PFSK-1 (cell line): ENCODE data around the gene GUCY1A2.

ENCODE experiments used
- FOXP2 ChIP-seq: optimal IDR thresholded peaks from 2 replicates; pipeline ENCODE3; 2011; ENCODE audit warnings: borderline replicate concordance, control low read depth, inconsistent platforms; ENCODE audit not compliant: insufficient read depth; ENCODE audit errors: extremely low read length, extremely low read depth
- POLR2AphosphoS5 ChIP-seq: IDR thresholded peaks from 2 replicates; pipeline ENCODE4 v1.6.1; 2012; ENCODE audit warnings: low read depth, mild to moderate bottlenecking, control low read depth, low read length, moderate library complexity
- SIN3A ChIP-seq: IDR thresholded peaks from 2 replicates; pipeline ENCODE4 v1.6.1; 2012; ENCODE audit warnings: mild to moderate bottlenecking, low read length, moderate library complexity, borderline replicate concordance; ENCODE audit not compliant: insufficient read depth
- TAF1 ChIP-seq: IDR thresholded peaks from 2 replicates; pipeline ENCODE4 v1.6.1; 2012; ENCODE audit warnings: low read length, control low read depth, borderline replicate concordance; ENCODE audit not compliant: insufficient read depth
- TF ChIP-seq, protein P1 (sequence below), 2 experiments: IDR thresholded peaks; 2 replicates each; pipeline versions ENCODE4 v1.6.1 to v1.8.0; 2011 to 2012; ENCODE audit warnings: low read depth in 2 of 2, low read length in 2 of 2, control low read depth in 1 of 2, inconsistent platforms in 1 of 2, mild to moderate bottlenecking in 1 of 2, moderate library complexity in 1 of 2; ENCODE audit not compliant: insufficient read depth in 1 of 2

Gene GUCY1A2

DNA sequence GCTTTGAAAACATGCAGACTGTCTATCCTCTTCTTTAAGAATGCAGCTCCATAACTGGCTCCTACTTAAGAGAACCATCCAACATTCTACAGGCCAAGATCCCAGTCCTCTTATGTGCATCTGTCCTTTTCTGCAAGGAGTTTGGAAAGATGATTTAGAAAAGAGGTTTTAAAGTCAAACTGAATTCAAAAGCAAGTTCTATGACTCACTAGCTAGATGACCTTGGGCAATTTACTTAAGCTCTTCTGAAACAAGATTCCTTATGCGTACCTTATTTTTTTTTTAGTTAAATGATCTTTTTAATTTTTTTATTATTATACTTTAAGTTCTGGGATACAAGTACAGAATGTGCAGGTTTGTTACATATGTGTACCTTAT is 29.2 kb downstream of the GUCY1A2 start:
- TF ChIP-seq POLR2AphosphoS5 (no peak), TAF1 (no peak), SIN3A (no peak), FOXP2 (no peak)
- TF ChIP-seq, protein P1, sequence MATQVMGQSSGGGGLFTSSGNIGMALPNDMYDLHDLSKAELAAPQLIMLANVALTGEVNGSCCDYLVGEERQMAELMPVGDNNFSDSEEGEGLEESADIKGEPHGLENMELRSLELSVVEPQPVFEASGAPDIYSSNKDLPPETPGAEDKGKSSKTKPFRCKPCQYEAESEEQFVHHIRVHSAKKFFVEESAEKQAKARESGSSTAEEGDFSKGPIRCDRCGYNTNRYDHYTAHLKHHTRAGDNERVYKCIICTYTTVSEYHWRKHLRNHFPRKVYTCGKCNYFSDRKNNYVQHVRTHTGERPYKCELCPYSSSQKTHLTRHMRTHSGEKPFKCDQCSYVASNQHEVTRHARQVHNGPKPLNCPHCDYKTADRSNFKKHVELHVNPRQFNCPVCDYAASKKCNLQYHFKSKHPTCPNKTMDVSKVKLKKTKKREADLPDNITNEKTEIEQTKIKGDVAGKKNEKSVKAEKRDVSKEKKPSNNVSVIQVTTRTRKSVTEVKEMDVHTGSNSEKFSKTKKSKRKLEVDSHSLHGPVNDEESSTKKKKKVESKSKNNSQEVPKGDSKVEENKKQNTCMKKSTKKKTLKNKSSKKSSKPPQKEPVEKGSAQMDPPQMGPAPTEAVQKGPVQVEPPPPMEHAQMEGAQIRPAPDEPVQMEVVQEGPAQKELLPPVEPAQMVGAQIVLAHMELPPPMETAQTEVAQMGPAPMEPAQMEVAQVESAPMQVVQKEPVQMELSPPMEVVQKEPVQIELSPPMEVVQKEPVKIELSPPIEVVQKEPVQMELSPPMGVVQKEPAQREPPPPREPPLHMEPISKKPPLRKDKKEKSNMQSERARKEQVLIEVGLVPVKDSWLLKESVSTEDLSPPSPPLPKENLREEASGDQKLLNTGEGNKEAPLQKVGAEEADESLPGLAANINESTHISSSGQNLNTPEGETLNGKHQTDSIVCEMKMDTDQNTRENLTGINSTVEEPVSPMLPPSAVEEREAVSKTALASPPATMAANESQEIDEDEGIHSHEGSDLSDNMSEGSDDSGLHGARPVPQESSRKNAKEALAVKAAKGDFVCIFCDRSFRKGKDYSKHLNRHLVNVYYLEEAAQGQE (IDR thresholded peaks at IDR 0.05; ENCODE audit: insufficient read depth in 1 of 2, low read depth in 2 of 2, low read length in 2 of 2): no peak

DNA sequence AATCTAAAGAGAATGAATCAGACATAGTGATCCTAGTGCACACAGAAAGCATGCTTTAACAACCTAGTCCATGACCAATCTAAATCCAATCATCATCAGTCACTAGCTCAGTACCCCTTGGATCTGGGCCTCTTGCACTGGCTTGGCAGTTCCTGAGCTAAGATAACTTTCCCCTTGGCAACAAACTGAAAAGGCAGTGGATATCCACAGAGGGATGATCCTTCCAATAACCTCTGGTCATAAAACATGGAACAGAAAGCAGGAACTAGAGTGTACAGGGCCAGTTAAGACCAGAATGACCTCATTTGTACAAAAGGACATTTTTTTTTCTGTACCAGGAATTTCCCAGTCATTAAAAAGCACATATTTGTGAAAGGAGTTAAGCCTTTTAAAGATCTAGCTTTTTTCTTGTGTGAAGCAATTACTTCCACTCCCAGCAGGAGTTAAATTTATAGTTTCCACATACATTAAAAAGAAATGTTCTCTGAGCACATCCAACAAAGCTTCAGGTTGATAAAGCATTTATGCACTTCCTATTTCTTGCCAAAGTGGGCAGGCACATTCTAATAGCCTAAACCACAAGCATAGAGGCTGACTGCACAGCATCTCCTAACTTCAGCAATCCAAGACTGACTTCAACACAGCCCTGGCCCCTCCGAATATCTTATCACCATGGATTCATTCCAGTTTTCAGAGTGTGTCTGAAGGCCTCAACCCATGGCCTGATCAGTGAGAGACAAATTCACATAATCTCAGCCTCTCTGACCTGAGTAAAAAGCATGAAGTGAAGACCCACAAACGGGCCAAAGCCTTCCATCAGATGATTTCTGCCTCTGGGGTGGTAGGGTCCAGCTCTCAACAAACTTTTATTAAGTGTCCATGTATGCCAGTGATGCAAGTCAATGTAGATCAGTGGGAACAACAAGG is 29.9 kb downstream of the GUCY1A2 start:
- TF ChIP-seq, protein P1 (IDR thresholded peaks at IDR 0.05; ENCODE audit: insufficient read depth in 1 of 2, low read depth in 2 of 2, low read length in 2 of 2): no peak
- TF ChIP-seq SIN3A (no peak), POLR2AphosphoS5 (no peak), TAF1 (no peak), FOXP2 (no peak)

DNA sequence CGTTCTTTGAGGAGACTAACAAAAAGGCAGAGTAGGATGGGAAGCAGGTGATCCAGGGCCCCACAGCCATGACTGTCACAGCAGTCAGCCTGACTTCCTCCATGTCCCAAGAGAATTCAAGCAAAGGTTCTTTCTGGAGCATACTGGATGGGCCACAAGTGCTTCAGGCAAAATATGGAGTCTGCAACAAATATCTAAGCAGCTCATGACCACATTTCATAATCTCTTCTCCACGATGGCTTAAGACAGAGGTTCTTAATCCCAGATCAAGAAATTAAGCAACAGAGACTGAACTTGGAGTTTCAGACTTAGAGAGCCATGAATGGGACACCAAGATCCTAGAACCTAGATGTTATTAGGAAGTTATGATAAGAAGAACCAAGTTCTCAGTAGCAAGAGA is 31.6 kb downstream of the GUCY1A2 start:
- TF ChIP-seq TAF1 (no peak), POLR2AphosphoS5 (no peak), SIN3A (no peak), FOXP2 (no peak)
- TF ChIP-seq, protein P1 (IDR thresholded peaks at IDR 0.05; ENCODE audit: insufficient read depth in 1 of 2, low read depth in 2 of 2, low read length in 2 of 2): no peak

GRCh38 chr11:106986261-106986660 is 32.0 kb downstream of the GUCY1A2 start:
- no peak for TF ChIP-seq TAF1
- TF ChIP-seq, protein P1 (IDR thresholded peaks at IDR 0.05; ENCODE audit: insufficient read depth in 1 of 2, low read depth in 2 of 2, low read length in 2 of 2): no peak
- no peak for TF ChIP-seq SIN3A
- no peak for TF ChIP-seq FOXP2
- TF ChIP-seq POLR2AphosphoS5: no peak
